Mesodermal cell (in vitro differentiated cells): ENCODE measurements around the gene RRBP1. TPM values are rescaled to one million over a fixed set of nuclear protein-coding genes. Genes with fewer than 3 reads are reported as not detected.
A peak's percentile ranks its signal among the peaks of the same experiment; 100 is the strongest.

Experiments
- H3K27ac ChIP-seq: 2 replicates; pipeline ENCODE4 v1.7.0; 2013; ENCODE audit warnings: mild to moderate bottlenecking, low read depth, low read length, moderate library complexity; ENCODE audit not compliant: severe bottlenecking
- H3K36me3 ChIP-seq: 2 replicates; pipeline ENCODE4 v1.7.1; 2013; ENCODE audit warnings: mild to moderate bottlenecking, low read length, moderate library complexity; ENCODE audit not compliant: control insufficient read depth, insufficient read depth
- H3K4me1 ChIP-seq: one replicate; pipeline ENCODE4 v1.7.1; 2013; ENCODE audit warnings: mild to moderate bottlenecking, low read length; ENCODE audit not compliant: insufficient read depth, control insufficient read depth, poor library complexity, severe bottlenecking
- H3K4me3 ChIP-seq: 2 replicates; pipeline ENCODE4 v1.7.0; 2013; ENCODE audit warnings: low read length, control low read depth, mild to moderate bottlenecking; ENCODE audit not compliant: insufficient read depth, poor library complexity, severe bottlenecking; ENCODE audit errors: extremely low read depth
- H3K9me3 ChIP-seq: 2 replicates; pipeline ENCODE4 v1.7.1; 2013; ENCODE audit warnings: mild to moderate bottlenecking, low read length, moderate library complexity; ENCODE audit not compliant: control insufficient read depth
- WGBS, 2 experiments: methylation state at CpG; one replicate each; pipeline ENCODE4 v1.1.5; 2013; ENCODE audit warnings: missing lambda C conversion rate in 2 of 2; ENCODE audit not compliant: insufficient coverage in 2 of 2; 5-methylcytosine and 5-hydroxymethylcytosine counted together
- polyA plus RNA-seq, 2 experiments: library from polyadenylated mRNA; stranded (reverse); fragments of 50-300 nt; gene quantifications; one replicate each; pipeline ENCODE4 v1.2.3, GENCODE V29; 2013

RRBP1 gene, protein sequence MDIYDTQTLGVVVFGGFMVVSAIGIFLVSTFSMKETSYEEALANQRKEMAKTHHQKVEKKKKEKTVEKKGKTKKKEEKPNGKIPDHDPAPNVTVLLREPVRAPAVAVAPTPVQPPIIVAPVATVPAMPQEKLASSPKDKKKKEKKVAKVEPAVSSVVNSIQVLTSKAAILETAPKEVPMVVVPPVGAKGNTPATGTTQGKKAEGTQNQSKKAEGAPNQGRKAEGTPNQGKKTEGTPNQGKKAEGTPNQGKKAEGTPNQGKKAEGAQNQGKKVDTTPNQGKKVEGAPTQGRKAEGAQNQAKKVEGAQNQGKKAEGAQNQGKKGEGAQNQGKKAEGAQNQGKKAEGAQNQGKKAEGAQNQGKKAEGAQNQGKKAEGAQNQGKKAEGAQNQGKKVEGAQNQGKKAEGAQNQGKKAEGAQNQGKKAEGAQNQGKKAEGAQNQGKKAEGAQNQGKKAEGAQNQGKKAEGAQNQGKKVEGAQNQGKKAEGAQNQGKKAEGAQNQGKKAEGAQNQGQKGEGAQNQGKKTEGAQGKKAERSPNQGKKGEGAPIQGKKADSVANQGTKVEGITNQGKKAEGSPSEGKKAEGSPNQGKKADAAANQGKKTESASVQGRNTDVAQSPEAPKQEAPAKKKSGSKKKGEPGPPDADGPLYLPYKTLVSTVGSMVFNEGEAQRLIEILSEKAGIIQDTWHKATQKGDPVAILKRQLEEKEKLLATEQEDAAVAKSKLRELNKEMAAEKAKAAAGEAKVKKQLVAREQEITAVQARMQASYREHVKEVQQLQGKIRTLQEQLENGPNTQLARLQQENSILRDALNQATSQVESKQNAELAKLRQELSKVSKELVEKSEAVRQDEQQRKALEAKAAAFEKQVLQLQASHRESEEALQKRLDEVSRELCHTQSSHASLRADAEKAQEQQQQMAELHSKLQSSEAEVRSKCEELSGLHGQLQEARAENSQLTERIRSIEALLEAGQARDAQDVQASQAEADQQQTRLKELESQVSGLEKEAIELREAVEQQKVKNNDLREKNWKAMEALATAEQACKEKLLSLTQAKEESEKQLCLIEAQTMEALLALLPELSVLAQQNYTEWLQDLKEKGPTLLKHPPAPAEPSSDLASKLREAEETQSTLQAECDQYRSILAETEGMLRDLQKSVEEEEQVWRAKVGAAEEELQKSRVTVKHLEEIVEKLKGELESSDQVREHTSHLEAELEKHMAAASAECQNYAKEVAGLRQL (N-terminal part only)
- 104 TPM for polyA plus RNA-seq (2013, experiment 1 of 2)
- 107 TPM for polyA plus RNA-seq (2013, experiment 2 of 2)

DNA sequence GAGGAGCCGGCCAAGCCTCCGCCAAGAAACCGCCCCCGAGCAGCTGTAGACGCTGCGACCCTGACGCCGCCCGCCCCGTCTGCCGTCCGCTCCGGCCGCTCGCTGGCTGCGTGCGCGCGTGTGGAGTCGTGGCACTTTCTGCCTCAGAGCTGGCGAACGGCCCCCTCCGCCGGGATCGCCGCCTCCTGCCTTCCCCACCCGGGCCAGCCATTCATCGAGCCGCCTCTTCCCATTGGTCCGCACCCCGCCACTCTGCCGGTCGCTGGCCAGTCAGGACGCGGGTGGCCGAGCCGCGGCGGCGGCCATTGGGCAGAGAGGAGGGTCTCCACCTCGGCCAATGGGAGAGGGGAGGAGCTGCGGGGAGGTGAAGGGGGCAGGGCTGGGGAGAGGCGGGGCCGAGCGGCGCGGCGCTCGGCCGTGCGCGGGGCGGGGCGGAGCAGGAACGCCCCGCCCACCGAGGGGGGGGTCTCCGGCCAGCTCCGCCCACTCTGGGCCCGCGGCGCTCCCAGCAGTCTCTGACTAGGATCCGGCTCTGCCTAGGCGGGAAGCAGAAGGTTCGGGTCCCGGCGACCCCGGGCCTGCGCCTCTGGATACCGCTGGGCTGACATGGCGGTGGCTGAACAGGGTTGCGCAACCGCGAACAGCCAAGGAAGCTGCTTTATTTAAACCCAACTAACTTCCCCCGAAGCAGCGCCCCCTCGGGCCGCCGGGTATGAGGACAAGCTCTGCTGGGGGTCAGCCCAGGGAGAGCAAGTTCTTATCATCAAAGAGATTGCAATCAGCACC lies at the start of gene RRBP1:
TSS of gene RRBP1 (minus strand) at position 140 of the 786 bp plus-strand sequence. CDS start 21,735 bp downstream, outside the sequence.
- Histone ChIP-seq H3K27ac (peak within 1 kb of the TSS; percentile 94), H3K36me3 (peaks cover 30% of the 10 kb centered on the region), H3K9me3 (no peaks in the 10 kb centered on the region), H3K4me1 (peaks cover 17% of the 10 kb centered on the region), H3K4me3 (peak within 1 kb of the TSS; percentile 61)
- WGBS, 2 experiments: 0 to 1% methylated on average over 50 to 55 of the region's 79 CpGs

DNA sequence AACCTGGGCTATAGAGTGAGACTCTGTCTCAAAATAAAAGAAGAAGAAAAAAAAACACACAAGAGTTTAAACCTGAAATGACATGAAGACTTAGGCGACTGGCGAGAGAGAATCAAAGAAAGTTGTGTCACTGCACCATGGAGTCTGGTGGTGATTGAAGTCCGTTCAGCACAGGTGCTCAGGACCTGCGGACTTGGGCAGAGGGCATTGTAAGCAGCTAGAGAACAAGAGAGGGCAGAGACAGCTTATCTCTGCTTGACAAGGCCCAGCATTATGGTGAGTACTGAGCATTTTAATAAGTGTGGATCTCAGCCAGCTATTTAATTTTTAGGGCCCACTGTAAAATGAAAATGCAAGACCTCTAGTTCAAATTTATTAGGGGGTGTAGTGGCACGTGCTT lies 49.2 kb upstream of the RRBP1 start:
- H3K4me3 ChIP-seq: no peak overlapping the region
- WGBS, 2 experiments: 92 to 94% methylated on average over 5 of the region's 5 CpGs
- no peak overlapping the region for H3K27ac ChIP-seq

DNA sequence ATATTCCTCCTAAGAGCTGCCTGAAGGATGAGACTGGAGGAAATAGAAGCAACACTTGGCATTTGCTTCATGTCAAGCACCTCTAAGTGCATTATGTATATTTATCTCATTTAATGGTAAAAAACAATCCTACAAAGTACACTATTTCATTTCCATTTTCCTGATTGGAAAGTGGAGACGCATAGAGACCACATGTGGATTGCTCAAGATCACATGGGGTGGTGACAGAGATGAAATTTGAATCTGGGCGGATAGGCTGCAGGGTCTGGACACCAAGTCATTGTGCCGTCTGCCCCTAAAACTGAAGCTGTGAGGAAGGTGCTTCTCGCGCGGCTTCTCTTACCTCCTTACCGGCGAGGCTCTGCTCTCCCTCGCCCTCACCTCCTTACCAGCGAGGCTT lies 48.0 kb upstream of the RRBP1 start:
- 88 to 89% methylated on average over 9 of the region's 10 CpGs for WGBS, 2 experiments
- Histone ChIP-seq H3K4me1 (peaks cover 3% of the 10 kb centered on the region), H3K9me3 (no peaks in the 10 kb centered on the region), H3K36me3 (no peaks in the 10 kb centered on the region), H3K4me3 (no peak overlapping the region), H3K27ac (no peak overlapping the region)

More for the DNA sequence above, 49.2 kb upstream of the RRBP1 start:
- Histone ChIP-seq H3K9me3 (peaks cover 3% of the 10 kb centered on the region), H3K36me3 (no peaks in the 10 kb centered on the region), H3K4me1 (peaks cover 11% of the 10 kb centered on the region)

DNA sequence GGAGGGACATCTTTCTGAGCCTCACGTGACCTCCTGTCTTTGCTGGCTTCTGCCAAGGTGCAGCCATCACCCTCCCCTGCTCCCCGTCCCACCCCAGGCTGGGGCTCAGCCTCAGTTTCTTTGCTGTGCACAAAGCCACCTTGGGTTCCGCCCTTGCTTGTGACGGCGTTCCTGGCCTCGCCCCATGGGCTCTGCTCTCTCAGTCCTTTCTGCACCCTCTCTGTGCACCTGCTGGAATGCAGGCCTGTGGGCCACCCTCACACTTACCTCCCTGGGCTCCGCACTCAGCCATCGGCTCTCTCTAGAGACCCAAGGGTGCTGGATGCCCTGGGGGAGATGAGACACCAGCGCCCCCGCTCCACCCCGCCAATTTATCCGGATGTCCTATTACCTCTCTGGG lies 46.0 kb upstream of the RRBP1 start:
- Histone ChIP-seq H3K4me3 (no peak overlapping the region), H3K27ac (no peak overlapping the region), H3K36me3 (no peaks in the 10 kb centered on the region), H3K9me3 (no peaks in the 10 kb centered on the region), H3K4me1 (no peaks in the 10 kb centered on the region)
- 89 to 95% methylated on average over 6 to 9 of the region's 12 CpGs for WGBS, 2 experiments

DNA sequence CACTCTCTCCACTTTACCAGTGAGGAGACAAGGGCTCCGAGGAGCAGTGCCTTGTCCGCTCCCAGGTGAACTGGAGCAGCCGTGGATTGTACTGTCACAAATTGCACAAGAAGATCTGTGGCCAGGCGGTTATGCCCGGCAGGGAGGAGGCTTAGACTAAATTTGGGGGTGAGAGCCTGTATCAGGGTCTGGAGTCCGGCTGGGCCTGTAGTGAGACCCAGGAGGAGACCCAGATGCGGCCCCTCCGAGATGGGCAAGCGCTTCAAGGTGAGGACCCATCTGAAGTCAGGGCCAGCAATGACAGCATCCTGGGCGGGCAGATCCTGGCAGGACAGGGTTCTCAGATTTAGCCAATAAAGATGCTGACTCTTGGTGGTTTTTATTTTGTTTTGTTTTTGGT lies 45.3 kb upstream of the RRBP1 start:
- no peak overlapping the region for H3K27ac ChIP-seq
- no peaks in the 10 kb centered on the region for H3K4me1 ChIP-seq
- H3K4me3 ChIP-seq: no peak overlapping the region
- H3K36me3 ChIP-seq: no peaks in the 10 kb centered on the region
- WGBS, 2 experiments: 94% methylated on average over 10 of the region's 10 CpGs
- H3K9me3 ChIP-seq: no peaks in the 10 kb centered on the region

DNA sequence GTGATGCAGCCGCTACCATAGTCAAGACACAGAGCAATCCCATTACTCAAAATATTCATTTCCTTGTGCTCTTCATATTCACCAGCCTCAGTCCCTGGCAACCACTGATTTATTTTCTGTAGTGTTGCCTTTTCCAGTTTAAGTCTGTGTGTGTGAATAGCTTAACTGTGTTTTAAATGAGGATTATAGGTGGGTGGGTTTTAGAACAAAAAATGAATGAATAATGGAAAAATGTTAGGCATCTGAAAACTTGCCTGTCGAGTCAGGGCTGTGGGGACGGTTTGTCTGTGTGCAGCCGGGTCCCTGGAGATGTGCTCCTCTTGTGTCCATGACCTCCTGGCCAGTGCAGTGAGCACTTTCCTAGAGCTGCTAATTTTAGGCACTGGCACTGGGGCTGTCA lies 44.9 kb upstream of the RRBP1 start:
- H3K36me3 ChIP-seq: no peaks in the 10 kb centered on the region
- H3K4me3 ChIP-seq: no peak overlapping the region
- H3K4me1 ChIP-seq: no peaks in the 10 kb centered on the region
- no peaks in the 10 kb centered on the region for H3K9me3 ChIP-seq
- WGBS, 2 experiments: 82 to 100% methylated on average over 3 of the region's 4 CpGs
- no peak overlapping the region for H3K27ac ChIP-seq

DNA sequence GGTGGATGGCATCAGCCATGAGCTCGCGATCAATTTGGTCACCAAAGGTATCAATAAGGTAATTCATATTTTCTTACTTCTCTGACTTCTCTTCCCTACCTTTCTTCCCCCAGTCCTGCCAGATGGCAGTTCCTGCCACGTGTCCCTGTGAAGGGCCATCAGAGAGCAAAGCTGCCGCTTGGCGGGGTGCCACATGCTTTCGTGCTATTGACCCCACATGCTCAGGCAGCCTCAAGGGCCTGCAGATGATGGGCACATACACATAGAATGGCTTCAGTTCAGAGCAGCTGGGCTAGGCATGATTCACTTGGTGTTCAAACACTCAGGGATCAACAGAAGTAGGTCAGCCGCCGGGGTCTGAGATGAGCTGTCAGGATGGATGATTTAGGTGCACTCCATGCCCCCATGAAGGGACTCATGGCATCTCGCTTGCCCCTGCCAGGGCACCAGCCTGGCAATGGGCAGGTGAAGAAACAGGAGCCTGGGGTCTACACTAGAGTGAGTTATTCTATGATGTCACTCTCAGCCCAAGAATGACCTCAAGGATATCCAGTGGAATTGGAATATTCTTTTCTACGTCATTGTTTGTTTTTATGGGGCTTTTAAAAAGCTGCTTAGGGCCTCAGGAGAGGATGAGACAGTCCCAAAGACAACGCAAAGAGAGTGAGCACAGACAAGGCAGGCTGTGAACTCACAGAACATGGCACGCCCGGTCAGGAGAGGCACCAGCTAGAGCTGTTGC lies 43.2 kb upstream of the RRBP1 start:
- Histone ChIP-seq H3K9me3 (no peaks in the 10 kb centered on the region), H3K4me3 (no peak overlapping the region), H3K36me3 (no peaks in the 10 kb centered on the region), H3K27ac (no peak overlapping the region), H3K4me1 (no peaks in the 10 kb centered on the region)
- 94 to 96% methylated on average over 13 of the region's 13 CpGs for WGBS, 2 experiments

DNA sequence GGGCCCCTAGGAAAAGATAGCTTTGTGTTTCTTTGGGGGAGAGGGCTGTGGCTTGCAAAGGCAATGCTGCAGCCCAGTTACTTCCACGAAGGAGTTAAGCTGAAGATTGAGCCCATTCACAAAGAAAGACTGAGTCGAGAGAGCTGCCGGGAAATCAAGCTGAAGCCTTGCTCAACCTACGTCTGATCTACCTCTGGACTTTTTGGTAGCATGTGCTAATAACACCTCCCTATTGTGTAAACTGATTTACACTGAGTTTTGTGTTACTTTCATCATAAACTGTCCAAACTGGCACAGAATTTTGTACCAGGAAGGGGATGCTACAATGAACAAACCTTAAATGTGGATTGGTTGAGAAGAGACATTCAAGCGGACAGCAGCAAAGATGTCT lies 41.3 kb upstream of the RRBP1 start:
- Histone ChIP-seq H3K4me3 (no peak overlapping the region), H3K4me1 (no peaks in the 10 kb centered on the region), H3K27ac (no peak overlapping the region), H3K9me3 (no peaks in the 10 kb centered on the region), H3K36me3 (no peaks in the 10 kb centered on the region)
- WGBS, 2 experiments: 88 to 94% methylated on average over 4 to 5 of the region's 5 CpGs

DNA sequence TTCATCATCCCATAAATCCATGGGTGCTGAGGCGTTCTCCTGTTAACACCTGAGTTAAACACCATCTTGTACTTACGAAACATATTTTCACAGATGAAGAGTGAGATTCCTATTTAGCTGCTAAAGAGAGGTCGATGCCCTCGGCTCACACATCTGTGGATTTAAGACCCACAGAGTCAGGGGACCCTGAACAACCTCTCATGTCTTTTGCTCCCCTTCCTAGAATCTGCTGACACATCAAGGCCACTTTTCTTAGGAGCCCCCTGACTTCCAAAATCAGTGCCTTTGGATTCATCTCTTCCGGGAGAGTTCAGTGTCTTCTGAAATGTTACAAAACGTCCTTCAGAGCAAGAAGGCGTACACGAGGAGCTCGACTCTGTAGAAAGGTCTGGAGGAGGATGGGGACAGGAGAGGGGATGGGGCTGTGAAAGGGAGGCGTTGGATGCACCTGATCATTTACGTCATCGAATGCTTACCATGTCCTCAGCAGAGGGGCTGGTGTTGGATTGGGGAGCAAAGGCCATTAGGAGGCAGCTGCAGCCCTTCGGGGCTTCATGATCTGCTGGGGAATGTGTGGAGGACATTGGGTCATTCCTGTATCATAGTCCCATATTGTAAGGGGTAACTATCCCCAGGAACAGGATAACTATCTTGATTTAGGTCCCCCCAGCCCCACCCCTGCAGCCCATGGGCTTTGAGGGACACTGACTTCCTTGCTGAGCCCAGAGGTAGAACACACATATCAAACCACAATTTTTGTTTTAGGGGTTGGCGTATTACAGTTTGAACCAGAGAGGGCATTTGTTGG lies 40.7 kb upstream of the RRBP1 start:
- Histone ChIP-seq H3K9me3 (no peaks in the 10 kb centered on the region), H3K36me3 (no peaks in the 10 kb centered on the region), H3K4me1 (no peaks in the 10 kb centered on the region), H3K4me3 (no peak overlapping the region), H3K27ac (no peak overlapping the region)
- WGBS, 2 experiments: 89 to 91% methylated on average over 9 to 12 of the region's 14 CpGs
